ENCODE data around the gene PICALM. TPM values are rescaled to one million over a fixed set of nuclear protein-coding genes. Genes with fewer than 3 reads are reported as not detected.

PICALM gene
- total and polyA plus RNA-seq, 4 donors = 19.3 to 317 (median 108) TPM

DNA sequence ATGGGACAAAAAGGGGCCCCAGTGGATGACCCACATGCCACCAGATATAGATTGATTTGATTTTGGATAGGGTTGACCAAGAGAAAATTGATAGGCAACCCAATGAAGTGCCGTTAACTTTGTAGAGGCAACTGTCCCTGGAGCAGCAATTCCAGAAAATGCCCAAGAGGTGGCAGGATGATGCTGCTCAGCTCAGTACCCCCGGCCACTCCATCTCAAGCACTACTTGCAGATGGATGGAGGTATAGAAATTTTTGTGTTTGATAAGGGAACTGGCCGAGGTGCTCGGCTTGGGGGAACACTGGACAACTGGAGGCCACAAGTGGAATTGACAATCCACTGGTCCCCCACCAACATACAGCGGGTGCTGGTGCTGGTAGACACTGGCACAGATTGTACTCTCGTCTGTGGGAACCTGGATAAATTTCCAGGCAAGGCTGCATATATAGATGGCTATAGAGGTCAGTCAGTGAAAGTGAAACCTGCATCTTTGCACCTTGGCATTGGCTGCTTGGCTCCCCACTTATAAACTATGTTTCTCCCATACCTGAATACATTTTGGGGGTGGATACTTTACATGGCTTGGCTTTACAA is 127.4 kb downstream of the PICALM start:
- Histone ChIP-seq H3K4me1 (ENCODE audit: control insufficient read depth in 4 of 4, insufficient read depth in 4 of 4, low read length in 3 of 4) (peaks cover 0 to 20% (median 8%) of the 10 kb centered on the region in 4 donors), H3K27ac (ENCODE audit: low read depth in 1 of 2, low read length in 2 of 2) (no peak overlapping the region), H3K27me3 (ENCODE audit: control insufficient read depth in 4 of 4, insufficient read depth in 4 of 4, low read length in 3 of 4) (no peaks in the 10 kb centered on the region), H3K36me3 (ENCODE audit: control insufficient read depth in 4 of 4, insufficient read depth in 3 of 4, low read depth in 1 of 4, low read length in 3 of 4) (no peaks in the 10 kb centered on the region), H3K4me3 (ENCODE audit: low read depth in 1 of 3, low read length in 3 of 3) (no peak overlapping the region), H3K9ac (ENCODE audit: low read depth in 1 of 2, low read length in 2 of 2) (no peak overlapping the region), H3K9me3 (ENCODE audit: control insufficient read depth in 4 of 4, low read length in 3 of 4) (no peaks in the 10 kb centered on the region)
- WGBS = 66% methylated on average over 6 of the region's 6 CpGs
- no peak for DNase-seq (ENCODE audit: low spot score)
- TF ChIP-seq NR2F2 (IDR thresholded peaks at IDR 0.05) = no peak
- peak; percentile 84 to 86 for TF ChIP-seq RAD21 (IDR thresholded peaks at IDR 0.05)
- TF ChIP-seq, protein P1, sequence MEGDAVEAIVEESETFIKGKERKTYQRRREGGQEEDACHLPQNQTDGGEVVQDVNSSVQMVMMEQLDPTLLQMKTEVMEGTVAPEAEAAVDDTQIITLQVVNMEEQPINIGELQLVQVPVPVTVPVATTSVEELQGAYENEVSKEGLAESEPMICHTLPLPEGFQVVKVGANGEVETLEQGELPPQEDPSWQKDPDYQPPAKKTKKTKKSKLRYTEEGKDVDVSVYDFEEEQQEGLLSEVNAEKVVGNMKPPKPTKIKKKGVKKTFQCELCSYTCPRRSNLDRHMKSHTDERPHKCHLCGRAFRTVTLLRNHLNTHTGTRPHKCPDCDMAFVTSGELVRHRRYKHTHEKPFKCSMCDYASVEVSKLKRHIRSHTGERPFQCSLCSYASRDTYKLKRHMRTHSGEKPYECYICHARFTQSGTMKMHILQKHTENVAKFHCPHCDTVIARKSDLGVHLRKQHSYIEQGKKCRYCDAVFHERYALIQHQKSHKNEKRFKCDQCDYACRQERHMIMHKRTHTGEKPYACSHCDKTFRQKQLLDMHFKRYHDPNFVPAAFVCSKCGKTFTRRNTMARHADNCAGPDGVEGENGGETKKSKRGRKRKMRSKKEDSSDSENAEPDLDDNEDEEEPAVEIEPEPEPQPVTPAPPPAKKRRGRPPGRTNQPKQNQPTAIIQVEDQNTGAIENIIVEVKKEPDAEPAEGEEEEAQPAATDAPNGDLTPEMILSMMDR (IDR thresholded peaks at IDR 0.05; ENCODE audit: low read depth, low read length, missing input control) = peak; percentile 73
- TF ChIP-seq HNF4A (conservative IDR thresholded peaks at IDR 0.05) = no peak
- TF ChIP-seq JUND (IDR thresholded peaks at IDR 0.05) = no peak
- TF ChIP-seq, protein P2, sequence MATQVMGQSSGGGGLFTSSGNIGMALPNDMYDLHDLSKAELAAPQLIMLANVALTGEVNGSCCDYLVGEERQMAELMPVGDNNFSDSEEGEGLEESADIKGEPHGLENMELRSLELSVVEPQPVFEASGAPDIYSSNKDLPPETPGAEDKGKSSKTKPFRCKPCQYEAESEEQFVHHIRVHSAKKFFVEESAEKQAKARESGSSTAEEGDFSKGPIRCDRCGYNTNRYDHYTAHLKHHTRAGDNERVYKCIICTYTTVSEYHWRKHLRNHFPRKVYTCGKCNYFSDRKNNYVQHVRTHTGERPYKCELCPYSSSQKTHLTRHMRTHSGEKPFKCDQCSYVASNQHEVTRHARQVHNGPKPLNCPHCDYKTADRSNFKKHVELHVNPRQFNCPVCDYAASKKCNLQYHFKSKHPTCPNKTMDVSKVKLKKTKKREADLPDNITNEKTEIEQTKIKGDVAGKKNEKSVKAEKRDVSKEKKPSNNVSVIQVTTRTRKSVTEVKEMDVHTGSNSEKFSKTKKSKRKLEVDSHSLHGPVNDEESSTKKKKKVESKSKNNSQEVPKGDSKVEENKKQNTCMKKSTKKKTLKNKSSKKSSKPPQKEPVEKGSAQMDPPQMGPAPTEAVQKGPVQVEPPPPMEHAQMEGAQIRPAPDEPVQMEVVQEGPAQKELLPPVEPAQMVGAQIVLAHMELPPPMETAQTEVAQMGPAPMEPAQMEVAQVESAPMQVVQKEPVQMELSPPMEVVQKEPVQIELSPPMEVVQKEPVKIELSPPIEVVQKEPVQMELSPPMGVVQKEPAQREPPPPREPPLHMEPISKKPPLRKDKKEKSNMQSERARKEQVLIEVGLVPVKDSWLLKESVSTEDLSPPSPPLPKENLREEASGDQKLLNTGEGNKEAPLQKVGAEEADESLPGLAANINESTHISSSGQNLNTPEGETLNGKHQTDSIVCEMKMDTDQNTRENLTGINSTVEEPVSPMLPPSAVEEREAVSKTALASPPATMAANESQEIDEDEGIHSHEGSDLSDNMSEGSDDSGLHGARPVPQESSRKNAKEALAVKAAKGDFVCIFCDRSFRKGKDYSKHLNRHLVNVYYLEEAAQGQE (IDR thresholded peaks at IDR 0.05) = no peak
- no peak for TF ChIP-seq FOXA2 (IDR thresholded peaks at IDR 0.05)

DNA sequence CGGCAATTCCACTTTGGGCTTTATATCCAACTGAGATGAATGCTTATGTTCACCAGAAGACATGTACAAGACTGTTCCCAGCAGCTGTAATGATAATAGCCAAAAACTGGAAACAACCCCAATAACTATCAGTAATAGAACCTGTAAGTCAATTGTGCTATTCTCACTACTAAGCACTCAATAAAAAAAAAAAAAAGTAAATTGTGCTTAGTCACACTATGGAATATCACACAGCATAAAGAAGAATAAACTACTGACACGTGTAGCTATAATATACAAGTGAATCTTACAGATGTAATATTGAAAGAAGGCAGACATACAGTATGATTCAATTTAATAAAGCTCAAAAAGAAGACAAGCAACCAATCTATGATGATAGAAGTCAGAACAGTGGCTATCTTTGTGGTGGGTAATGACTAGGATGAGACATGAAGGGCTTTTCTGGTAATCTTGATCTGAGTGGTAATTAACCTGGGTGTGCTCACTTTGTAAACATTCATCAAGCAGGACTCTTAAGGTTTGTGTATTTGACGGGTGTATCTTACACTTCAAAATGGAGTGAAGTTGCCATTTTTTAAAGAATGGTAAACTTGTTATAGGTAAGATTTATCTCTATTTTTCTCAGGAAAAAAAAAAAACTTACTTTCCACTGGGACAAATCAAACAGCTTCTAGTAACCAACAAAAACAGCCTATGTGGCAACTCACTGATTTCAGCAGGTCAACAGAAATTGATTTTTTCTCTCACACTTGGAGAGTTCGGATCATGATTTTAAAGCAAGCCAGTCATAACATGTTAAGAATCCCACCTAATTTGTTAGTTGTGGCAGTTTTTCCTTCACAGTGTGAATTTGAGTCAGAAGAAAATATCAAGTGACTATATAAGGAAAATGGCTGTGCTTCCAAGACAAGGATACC is 129.5 kb downstream of the PICALM start:
- 59% methylated on average over 4 of the region's 4 CpGs for WGBS
- no peak for DNase-seq (ENCODE audit: low spot score)
- Histone ChIP-seq H3K27ac (ENCODE audit: low read depth in 1 of 2, low read length in 2 of 2) (peak overlapping the region in 1 of 2 donors; percentile 30), H3K4me3 (ENCODE audit: low read depth in 1 of 3, low read length in 3 of 3) (no peak overlapping the region), H3K4me1 (ENCODE audit: control insufficient read depth in 4 of 4, insufficient read depth in 4 of 4, low read length in 3 of 4) (peaks cover 2 to 15% (median 8%) of the 10 kb centered on the region in 4 donors), H3K27me3 (ENCODE audit: control insufficient read depth in 4 of 4, insufficient read depth in 4 of 4, low read length in 3 of 4) (no peaks in the 10 kb centered on the region), H3K36me3 (ENCODE audit: control insufficient read depth in 4 of 4, insufficient read depth in 3 of 4, low read depth in 1 of 4, low read length in 3 of 4) (no peaks in the 10 kb centered on the region), H3K9ac (ENCODE audit: low read depth in 1 of 2, low read length in 2 of 2) (no peak overlapping the region), H3K9me3 (ENCODE audit: control insufficient read depth in 4 of 4, low read length in 3 of 4) (peaks cover 0 to 2% (median 0%) of the 10 kb centered on the region in 4 donors)
- TF ChIP-seq YY1 (IDR thresholded peaks at IDR 0.05) = no peak
- TF ChIP-seq, protein P1 (IDR thresholded peaks at IDR 0.05; ENCODE audit: low read depth, low read length, missing input control) = no peak
- no peak for TF ChIP-seq GABPA (IDR thresholded peaks at IDR 0.05 in 1 of 2, conservative IDR thresholded peaks at IDR 0.05 in 1 of 2)
- TF ChIP-seq, protein P3, sequence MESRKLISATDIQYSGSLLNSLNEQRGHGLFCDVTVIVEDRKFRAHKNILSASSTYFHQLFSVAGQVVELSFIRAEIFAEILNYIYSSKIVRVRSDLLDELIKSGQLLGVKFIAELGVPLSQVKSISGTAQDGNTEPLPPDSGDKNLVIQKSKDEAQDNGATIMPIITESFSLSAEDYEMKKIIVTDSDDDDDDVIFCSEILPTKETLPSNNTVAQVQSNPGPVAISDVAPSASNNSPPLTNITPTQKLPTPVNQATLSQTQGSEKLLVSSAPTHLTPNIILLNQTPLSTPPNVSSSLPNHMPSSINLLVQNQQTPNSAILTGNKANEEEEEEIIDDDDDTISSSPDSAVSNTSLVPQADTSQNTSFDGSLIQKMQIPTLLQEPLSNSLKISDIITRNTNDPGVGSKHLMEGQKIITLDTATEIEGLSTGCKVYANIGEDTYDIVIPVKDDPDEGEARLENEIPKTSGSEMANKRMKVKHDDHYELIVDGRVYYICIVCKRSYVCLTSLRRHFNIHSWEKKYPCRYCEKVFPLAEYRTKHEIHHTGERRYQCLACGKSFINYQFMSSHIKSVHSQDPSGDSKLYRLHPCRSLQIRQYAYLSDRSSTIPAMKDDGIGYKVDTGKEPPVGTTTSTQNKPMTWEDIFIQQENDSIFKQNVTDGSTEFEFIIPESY (IDR thresholded peaks at IDR 0.05) = no peak
- TF ChIP-seq TAF1 (conservative IDR thresholded peaks at IDR 0.05) = no peak
- TF ChIP-seq HNF4A (conservative IDR thresholded peaks at IDR 0.05) = no peak
- TF ChIP-seq, protein P4, sequence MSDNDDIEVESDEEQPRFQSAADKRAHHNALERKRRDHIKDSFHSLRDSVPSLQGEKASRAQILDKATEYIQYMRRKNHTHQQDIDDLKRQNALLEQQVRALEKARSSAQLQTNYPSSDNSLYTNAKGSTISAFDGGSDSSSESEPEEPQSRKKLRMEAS (IDR thresholded peaks at IDR 0.05) = no peak
- peak in 1 of 2 donors; percentile 23 for TF ChIP-seq JUND (IDR thresholded peaks at IDR 0.05)
- TF ChIP-seq NR2F2 (IDR thresholded peaks at IDR 0.05) = no peak
- TF ChIP-seq RXRA (IDR thresholded peaks at IDR 0.05) = peak; percentile 12 to 31
- peak in 1 of 2 donors; percentile 20 for TF ChIP-seq RAD21 (IDR thresholded peaks at IDR 0.05)
- TF ChIP-seq FOXA1 (IDR thresholded peaks at IDR 0.05) = no peak
- no peak for TF ChIP-seq EGR1 (IDR thresholded peaks at IDR 0.05; ENCODE audit: low read depth in 2 of 2)

All from liver (tissue), 9 donors.